ENCODE data around the gene CFAP65. TPM values are rescaled to one million over a fixed set of nuclear protein-coding genes. Genes with fewer than 3 reads are reported as not detected.

The CFAP65 gene
- total and polyA plus RNA-seq, 2 of the 13 experiments (the other 11 are each of a cell fraction or from before 2014, with no cell fraction given), result 0.05 TPM; not detected in 1

DNA sequence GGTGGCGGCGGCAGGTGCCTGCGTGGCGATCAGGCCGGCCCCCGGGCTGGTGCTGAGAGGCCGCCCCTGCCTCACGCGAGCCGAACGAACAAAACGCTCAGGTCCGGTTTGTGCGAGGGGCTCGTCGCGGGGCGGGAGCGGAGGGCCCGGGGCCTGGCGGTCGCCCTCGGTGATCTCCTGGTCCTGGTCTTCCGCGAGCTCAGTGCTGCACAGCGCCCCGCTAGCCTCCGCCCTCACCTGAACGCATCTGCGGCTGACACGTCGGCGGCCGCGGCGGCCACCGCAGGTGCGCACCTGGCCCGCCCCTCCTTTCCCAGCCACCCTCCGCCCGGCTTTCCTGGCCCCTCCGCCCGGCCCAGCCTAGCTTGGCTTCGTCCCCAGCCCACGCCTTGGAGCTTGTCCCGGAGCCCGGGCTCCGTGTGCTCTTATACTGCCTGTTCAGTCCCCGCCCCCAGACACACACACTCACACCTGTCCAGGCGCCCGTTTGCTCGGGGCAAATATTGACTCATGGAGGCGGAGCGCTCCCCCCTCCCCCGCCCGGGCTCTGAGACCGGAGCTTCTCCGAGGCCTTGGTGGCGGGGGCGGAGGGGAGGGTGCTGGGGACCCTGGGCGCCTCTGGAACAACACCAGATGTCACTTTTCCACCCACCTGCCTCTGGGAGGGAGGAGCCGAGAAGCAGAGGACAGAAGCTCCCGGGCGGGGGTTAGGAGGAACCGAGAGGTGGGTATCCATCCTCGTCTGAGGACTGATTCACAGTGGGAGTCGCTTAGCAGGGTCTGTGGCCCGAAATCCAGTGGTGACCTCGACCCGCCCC, 39.5 kb downstream of the CFAP65 start (continued):
- TF ChIP-seq CEBPG (CRISPR knock-in tag; IDR thresholded peaks at IDR 0.05) (peak; percentile 16; the same call in 1 of the 2 replicates), MIER2 (CRISPR knock-in tag; IDR thresholded peaks at IDR 0.05) (0 out of 2 replicates have a peak, but pooled peaks have one; percentile 38), ZNF24 (IDR thresholded peaks at IDR 0.05) (no peak), DNMT3B (CRISPR knock-in tag; conservative IDR thresholded peaks at IDR 0.05) (peak; percentile 90), ZC3H13 (CRISPR knock-in tag; IDR thresholded peaks at IDR 0.05) (0 out of 2 replicates have a peak, but pooled peaks have one; percentile 64), ZNF724P (CRISPR knock-in tag; IDR thresholded peaks at IDR 0.05; ENCODE audit: borderline replicate concordance) (0 out of 2 replicates have a peak, but pooled peaks have one; percentile 4), RAD21 (CRISPR knock-in tag; IDR thresholded peaks at IDR 0.05) (no peak), ZNF30 (CRISPR knock-in tag; IDR thresholded peaks at IDR 0.05) (no peak), ZNF124 (CRISPR knock-in tag; IDR thresholded peaks at IDR 0.05) (0 out of 2 replicates have a peak, but pooled peaks have one; percentile 17), GATA4 (IDR thresholded peaks at IDR 0.05; ENCODE audit: borderline replicate concordance, low read depth) (0 out of 2 replicates have a peak, but pooled peaks have one; percentile 38), RFX3 (CRISPR knock-in tag; IDR thresholded peaks at IDR 0.05) (no peak), BORCS8-MEF2B (CRISPR knock-in tag; IDR thresholded peaks at IDR 0.05) (peak; percentile 75; the same call in 1 of the 2 replicates), SMAD1 (CRISPR knock-in tag; IDR thresholded peaks at IDR 0.05; ENCODE audit: borderline replicate concordance, low read depth) (0 out of 2 replicates have a peak, but pooled peaks have one; percentile 41), RARA (CRISPR knock-in tag; IDR thresholded peaks at IDR 0.05) (peak; percentile 85), ZNF431 (CRISPR knock-in tag; IDR thresholded peaks at IDR 0.05; ENCODE audit: borderline replicate concordance, low read depth) (peak; percentile 49; the same call in 1 of the 2 replicates), RCOR2 (CRISPR knock-in tag; IDR thresholded peaks at IDR 0.05) (peak; percentile 53; the same call in 1 of the 2 replicates)
- TF ChIP-seq, protein P1, sequence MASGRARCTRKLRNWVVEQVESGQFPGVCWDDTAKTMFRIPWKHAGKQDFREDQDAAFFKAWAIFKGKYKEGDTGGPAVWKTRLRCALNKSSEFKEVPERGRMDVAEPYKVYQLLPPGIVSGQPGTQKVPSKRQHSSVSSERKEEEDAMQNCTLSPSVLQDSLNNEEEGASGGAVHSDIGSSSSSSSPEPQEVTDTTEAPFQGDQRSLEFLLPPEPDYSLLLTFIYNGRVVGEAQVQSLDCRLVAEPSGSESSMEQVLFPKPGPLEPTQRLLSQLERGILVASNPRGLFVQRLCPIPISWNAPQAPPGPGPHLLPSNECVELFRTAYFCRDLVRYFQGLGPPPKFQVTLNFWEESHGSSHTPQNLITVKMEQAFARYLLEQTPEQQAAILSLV (CRISPR knock-in tag; IDR thresholded peaks at IDR 0.05; ENCODE audit: borderline replicate concordance), result peak; percentile 77; the same call in 1 of the 2 replicates
- TF ChIP-seq, protein P2, sequence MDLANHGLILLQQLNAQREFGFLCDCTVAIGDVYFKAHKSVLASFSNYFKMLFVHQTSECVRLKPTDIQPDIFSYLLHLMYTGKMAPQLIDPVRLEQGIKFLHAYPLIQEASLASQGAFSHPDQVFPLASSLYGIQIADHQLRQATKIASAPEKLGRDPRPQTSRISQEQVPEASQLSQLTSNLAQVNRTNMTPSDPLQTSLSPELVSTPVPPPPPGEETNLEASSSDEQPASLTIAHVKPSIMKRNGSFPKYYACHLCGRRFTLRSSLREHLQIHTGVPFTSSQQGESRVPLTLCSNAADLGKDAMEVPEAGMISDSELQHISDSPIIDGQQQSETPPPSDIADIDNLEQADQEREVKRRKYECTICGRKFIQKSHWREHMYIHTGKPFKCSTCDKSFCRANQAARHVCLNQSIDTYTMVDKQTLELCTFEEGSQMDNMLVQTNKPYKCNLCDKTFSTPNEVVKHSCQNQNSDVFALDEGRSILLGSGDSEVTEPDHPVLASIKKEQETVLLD (CRISPR knock-in tag; IDR thresholded peaks at IDR 0.05; ENCODE audit: low read depth), result peak; percentile 80; the same call in 1 of the 2 replicates
- TF ChIP-seq, protein P3, sequence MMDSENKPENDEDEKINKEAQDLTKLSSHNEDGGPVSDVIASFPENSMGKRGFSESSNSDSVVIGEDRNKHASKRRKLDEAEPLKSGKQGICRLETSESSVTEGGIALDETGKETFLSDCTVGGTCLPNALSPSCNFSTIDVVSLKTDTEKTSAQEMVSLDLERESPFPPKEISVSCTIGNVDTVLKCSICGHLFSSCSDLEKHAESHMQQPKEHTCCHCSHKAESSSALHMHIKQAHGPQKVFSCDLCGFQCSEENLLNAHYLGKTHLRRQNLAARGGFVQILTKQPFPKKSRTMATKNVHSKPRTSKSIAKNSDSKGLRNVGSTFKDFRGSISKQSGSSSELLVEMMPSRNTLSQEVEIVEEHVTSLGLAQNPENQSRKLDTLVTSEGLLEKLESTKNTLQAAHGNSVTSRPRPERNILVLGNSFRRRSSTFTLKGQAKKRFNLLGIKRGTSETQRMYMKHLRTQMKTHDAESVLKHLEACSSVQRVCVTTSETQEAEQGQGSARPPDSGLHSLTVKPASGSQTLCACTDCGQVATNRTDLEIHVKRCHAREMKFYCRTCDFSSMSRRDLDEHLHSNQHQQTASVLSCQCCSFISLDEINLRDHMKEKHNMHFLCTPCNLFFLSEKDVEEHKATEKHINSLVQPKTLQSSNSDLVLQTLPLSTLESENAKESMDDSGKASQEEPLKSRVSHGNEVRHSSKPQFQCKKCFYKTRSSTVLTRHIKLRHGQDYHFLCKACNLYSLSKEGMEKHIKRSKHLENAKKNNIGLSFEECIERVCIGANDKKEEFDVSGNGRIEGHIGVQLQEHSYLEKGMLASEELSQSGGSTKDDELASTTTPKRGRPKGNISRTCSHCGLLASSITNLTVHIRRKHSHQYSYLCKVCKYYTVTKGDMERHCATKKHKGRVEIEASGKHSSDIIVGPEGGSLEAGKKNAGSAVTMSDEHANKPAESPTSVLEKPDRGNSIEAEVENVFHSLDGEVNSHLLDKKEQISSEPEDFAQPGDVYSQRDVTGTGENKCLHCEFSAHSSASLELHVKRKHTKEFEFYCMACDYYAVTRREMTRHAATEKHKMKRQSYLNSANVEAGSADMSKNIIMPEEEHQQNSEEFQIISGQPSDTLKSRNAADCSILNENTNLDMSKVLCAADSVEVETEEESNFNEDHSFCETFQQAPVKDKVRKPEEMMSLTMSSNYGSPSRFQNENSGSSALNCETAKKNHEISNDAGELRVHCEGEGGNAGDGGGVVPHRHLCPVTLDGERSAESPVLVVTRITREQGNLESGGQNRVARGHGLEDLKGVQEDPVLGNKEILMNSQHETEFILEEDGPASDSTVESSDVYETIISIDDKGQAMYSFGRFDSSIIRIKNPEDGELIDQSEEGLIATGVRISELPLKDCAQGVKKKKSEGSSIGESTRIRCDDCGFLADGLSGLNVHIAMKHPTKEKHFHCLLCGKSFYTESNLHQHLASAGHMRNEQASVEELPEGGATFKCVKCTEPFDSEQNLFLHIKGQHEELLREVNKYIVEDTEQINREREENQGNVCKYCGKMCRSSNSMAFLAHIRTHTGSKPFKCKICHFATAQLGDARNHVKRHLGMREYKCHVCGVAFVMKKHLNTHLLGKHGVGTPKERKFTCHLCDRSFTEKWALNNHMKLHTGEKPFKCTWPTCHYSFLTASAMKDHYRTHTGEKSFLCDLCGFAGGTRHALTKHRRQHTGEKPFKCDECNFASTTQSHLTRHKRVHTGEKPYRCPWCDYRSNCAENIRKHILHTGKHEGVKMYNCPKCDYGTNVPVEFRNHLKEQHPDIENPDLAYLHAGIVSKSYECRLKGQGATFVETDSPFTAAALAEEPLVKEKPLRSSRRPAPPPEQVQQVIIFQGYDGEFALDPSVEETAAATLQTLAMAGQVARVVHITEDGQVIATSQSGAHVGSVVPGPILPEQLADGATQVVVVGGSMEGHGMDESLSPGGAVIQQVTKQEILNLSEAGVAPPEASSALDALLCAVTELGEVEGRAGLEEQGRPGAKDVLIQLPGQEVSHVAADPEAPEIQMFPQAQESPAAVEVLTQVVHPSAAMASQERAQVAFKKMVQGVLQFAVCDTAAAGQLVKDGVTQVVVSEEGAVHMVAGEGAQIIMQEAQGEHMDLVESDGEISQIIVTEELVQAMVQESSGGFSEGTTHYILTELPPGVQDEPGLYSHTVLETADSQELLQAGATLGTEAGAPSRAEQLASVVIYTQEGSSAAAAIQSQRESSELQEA (CRISPR knock-in tag; IDR thresholded peaks at IDR 0.05; ENCODE audit: not compliant biosample characterization), result no peak

Measured in HepG2 (cell line).